NCI-H524 treated with DMSO at 0.1 percent for 48 hours (cell line): ENCODE measurements around the gene WAPL.
A peak's percentile ranks its signal among the peaks of the same experiment; 100 is the strongest.

Source experiments
- DNase-seq: peaks from one replicate; lab custom pipeline; 2025; lab: John Stamatoyannopoulos, UW

Gene WAPL

DNA sequence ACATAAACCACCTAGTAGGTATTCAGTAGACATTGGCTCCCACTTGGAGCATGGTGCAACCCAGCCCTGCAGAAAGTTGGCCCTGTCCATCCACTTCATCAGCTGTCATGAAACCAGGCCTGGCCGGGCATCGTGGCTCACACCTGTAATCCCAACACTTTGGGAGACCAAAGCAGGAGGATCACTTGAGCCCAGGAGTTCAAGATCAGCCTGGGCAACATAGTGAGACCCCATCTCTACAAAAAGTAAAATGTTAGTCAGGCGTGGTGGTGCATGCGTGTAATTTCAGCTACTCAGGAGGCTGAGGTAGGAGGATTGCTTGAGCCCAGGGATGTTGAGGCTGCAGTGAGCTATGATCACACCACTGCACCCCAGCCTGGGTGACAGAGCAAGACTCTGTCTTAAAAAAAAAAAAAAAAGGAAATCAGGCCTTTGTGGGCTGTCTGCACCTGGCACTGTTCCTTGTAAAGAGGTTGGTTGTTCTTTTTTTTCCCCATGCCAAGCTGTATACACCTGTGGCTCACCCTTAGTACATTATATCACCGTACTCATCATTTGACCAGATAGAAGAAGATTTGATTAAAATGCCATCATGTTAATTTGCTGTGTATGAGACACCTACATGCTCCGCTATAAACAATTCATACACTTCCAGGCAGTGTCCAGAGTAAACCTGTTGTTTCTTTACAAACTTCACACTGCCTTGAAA, 109.6 kb downstream of the WAPL start:
- DNase-seq = no peak

GRCh38 chr10:86411281-86411841, 110.2 kb downstream of the WAPL start:
- DNase-seq = no peak

- no peak for DNase-seq
These were observed 111.0 kb downstream of the WAPL start for GRCh38 chr10:86410542-86411124.

DNA sequence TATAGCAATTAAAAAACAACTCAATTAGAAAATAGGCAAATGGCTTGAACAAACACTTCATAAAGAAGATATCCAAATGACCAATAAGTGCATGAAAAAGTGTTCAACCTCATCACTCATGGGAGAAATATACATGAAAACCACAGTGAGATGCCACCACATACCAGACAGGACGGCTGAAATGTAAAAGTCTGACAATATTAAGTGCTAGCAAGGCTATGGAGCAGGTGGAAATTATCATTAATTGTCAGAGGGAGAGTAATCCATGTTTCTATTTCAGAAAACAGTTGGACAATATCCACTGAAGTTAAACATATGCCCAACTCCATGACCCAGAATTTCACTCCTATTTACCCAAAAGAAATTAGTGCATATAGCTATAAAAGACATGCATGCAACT, 112.4 kb downstream of the WAPL start:
- DNase-seq = no peak

- DNase-seq = no peak
These were observed 118.3 kb downstream of the WAPL start for GRCh38 chr10:86403183-86403797.

GRCh38 chr10:86402283-86402941, 119.2 kb downstream of the WAPL start:
- no peak for DNase-seq

GRCh38 chr10:86401588-86402282, 119.9 kb downstream of the WAPL start:
- no peak for DNase-seq

DNA sequence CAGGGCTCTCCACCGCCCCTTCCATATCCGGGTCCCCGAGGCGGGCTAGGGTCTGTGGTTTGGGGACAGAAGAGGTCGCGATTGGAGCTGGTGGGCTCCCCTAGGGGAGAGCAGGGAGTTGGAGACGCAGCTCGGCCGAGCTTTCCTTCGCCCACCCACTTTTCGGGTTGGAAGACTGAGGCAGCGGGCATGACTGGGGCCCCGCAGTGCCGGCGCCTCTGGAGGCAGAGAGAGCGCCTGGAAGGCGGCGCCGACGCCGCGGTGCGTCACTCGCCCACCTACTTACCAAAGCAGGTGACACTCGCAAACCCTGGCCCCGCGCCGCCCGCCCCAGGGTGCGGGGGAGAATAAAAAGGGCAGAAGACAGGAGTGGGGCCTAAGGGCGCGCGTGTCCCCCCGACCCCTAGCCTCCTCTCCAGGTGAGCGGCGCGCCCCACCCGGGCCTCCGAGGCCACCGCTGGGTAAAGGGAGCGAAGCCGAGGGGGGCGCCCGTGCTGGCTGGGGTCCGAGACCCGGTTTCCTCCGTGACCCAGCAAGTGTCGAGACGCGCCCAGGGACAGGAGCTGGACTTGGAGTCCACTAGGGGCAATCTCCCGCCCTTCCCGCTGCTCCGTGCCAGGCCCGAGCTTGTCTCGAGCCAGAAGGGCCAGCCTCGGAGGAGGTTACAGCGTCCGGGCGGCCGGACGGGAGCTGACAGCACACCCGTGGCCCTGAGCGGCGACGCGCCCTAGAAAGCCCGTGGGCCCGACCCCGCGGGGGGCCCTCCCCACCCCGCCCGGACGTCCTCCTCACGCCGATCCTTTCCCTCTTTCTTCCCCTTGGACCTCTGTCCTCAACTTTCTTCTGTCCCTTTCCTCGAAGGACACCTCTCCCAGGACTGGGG, 120.6 kb downstream of the WAPL start:
- no peak for DNase-seq

GRCh38 chr10:86399879-86400704, 121.5 kb downstream of the WAPL start:
- DNase-seq = peak; percentile 8

DNA sequence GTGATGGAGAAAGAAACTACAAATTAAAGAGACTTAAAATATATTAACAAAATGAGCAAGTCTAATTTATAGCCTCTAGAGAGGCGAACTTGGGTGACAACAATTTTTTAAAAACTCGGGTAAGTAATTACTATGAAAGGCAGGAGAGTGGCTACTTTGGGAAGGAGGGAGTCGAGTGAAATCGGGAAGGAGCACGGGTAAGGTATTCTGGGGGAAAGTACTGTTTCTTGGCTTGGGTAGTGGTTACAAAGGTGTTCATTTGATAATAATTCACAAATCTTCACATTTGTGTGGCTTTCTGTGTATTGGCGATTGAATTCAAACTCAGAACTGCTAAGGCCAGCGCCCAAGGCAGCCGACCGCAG, 122.1 kb downstream of the WAPL start:
- no peak for DNase-seq

- DNase-seq = no peak
These were observed 124.5 kb downstream of the WAPL start for GRCh38 chr10:86397120-86397519.

GRCh38 chr10:86393862-86394455, 127.6 kb downstream of the WAPL start:
- no peak for DNase-seq

- no peak for DNase-seq
These were observed 128.2 kb downstream of the WAPL start for GRCh38 chr10:86393362-86393761.

DNA sequence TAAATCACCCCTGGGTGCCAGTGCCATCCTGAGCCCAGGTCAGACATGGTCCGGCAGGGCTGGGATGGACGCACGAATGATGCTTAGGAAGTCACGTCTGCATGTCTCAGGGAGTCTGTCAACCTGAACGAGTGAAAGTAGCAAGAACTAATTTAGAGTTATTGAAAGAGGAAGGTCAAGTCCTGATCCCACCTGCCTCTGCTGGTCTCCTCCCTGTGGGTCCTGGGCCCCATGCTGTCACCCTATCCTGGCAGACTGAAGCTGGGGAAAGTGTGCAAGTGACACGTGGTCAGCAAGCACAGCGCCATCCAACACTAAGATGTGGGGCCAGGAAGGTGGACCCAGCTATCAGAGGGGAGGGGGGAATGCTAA, 128.9 kb downstream of the WAPL start:
- DNase-seq = no peak

DNA sequence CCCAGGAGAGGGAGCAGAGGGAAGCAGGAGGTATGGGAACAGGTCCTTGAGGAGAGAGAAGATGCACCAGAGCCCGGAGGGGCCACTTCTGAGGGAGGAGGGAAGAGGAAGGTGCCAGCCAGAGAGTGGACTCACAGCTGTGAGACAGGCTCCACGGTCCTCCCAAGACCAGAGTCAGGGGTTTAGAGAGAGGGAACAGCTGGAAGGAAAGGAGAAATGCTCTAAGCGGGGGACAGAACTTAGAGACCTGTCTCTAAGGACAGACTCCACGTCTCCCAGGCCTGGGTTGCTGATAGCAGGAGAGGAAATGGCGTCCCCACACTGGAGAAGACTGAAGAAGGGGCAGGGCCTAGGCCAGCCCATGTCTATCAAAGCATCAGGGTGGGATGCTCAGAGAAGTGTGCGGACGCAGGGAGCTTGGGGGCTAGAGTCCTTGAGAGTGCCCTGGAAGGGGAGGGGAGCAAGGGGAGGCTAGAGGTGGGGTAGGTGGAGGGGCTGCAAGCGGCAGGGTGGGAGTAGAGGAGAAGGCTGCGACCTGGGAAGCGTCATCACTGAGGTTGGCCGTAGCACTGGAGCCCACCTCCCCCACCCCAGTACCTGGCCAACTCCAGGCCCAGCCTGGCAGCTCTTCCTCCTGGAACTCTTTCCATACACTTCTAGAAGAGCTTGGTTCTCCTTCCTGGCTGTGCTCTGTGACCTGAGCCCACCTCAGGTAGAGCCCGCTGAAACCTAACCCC, 129.4 kb downstream of the WAPL start:
- DNase-seq = no peak

DNA sequence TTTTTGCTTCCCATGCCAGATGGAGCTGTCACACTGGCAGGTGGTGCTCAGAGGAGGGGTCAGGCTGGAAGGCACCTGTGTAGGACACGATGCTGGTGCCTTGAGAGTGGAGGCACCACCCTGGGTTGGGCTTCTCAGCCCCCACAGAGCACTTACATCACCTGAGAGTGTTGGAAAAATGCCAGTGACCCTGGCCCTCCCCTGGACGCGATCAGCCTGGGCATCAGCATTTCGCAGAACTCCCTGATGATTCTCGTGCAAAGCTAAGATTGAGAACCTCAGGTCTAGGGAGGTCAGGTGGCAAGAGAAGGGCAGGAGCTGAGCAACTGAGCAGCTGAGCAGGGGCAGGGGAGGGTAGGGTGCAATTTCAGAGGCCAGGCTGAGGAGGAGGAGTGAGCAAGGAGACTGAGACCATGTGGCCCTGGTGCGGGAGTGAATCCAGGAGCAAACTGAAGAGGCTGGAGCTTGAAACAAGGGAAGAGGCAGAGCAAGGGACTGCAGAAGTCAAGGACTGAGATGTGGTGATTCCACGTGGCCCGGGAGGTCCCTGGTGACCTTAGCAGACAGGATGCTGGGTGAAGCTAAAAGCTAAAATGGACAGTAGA, 130.3 kb downstream of the WAPL start:
- DNase-seq = peak; percentile 17

DNA sequence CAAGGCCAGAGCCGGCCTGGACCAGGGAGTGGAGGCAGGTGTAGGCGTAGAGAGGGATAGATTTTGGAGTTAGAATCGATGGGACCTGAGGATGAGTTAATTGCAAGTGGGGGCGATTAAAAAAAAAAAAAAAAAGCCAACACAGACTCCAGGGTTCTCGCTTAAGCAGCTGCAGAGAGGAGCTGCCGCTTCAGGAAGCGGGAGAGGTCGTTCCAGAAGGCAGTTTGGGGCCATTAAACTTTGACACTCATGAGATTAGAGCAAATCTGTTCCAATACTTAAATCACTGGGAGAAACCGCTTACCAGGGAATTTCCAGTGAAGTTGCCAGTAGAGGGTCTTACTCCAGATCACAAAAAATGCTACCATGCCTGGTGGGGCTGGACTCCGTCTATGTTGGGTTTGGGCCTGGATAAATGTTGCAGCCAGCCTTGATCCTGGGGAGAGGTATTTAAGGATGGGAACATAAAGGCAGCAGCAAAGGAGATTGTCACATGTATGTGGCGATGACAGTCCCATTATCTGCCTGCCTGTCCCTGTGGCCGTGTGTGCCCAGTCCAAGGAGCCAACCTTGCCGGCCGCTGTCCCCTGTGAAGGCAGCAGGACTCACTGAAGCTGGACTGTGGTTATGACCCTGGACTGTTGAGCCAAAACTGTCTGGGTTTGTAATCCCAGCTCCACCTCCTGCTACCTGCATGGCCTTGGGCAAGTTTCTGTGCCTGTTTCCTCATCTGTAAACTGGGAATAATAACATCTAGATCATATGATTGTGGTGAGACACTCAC, 131.1 kb downstream of the WAPL start:
- DNase-seq = peak; percentile 5
